GM21737 (cell line): ENCODE results near the gene PTH2R.

Source experiments
- ATAC-seq: cut with Tn5 transposase; IDR thresholded peaks from one replicate; pipeline ENCODE4 v1.9.1; 2021; ENCODE audit warnings: mild to moderate bottlenecking, moderate library complexity; ENCODE audit not compliant: unreplicated experiment

Gene PTH2R

DNA sequence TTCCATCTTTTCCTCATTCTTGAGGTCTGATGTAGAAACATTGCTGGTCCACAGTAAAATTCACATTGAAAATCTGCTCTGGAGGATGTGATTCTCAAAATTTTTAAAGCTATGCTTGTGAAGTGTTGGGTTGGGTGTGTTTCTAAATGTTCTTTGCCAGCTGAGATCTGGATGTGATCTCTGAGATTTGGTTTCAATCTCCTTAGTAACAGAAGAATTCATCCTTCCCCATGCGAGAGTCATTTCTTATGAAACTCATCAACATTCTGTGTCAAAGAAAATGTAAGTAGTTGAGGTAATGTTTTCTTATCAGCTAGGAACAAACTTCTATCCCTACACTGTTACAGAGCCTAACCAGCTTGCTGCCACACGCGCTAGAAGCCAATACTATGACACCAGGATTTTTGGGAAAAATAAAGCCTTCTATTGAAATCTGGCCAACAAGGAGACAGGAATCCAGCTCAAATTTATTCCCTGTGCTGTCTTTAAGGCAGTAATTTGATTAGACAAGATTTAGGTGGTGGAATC lies 134.9 kb downstream of the PTH2R start:
- ATAC-seq: no peak

DNA sequence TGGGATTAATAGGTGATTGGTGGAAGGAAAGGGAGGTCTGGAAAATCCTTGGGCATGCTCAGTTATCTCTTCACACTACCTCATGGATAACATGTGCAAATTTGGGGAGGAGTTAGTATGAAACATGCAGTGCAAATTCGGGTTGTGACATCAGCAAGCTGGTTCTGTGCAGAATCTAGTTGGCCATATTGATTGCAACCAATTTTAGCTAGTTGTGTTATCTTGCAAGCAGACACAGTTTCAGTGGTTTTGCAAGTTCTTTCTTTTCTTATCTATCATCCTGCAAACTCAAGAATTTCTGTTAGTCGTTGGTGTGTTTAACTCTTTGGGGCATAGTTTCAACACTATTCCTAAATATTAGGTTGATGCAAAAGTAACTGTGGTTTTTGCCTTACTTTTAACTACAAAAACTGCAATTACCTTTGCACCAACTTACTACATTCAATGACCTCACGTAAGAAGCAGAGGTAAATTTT lies 135.4 kb downstream of the PTH2R start:
- no peak for ATAC-seq

DNA sequence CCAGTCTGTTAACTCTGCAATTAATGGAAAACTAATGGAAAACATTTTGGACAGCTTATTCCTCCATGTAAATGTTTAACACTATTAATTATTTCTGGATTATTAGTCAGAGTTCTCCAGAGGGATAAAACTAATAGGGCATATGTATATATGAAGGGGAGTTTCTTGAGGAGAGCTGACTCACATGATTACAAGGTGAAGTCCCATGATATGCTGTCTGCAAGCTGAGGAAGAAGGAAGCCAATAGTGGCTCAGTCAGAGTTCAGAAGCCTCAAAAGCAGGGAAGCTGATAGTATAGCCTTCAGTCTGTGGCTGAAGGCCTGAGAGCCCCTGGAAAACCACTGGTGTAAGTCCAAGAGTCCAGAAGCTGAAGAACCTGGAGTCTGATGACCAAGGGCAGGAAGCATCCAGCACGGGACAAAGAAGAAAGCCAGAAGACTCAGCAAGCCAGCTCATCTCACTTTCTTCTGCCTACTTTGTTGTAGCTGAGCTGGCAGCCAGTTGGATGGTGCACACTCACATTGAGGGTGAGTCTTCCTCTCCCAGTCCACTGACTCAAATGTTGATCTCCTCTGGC lies 136.0 kb downstream of the PTH2R start:
- ATAC-seq: no peak
